GM19452 (cell line): ENCODE data around the gene NUP214.
A peak's percentile ranks its signal among the peaks of the same experiment; 100 is the strongest.
"Not testable (repeated sequence)": the region's sequence is repeated elsewhere in the genome, so short reads cannot be mapped to it uniquely, and the experiment has no call there.

Experiments
- ATAC-seq: cut with Tn5 transposase; IDR thresholded peaks from one replicate; pipeline ENCODE4 v1.9.1; 2021; ENCODE audit not compliant: unreplicated experiment

Gene NUP214

GRCh38 chr9:131158673-131159072, 33.3 kb downstream of the NUP214 start:
- ATAC-seq: not testable (repeated sequence)

DNA sequence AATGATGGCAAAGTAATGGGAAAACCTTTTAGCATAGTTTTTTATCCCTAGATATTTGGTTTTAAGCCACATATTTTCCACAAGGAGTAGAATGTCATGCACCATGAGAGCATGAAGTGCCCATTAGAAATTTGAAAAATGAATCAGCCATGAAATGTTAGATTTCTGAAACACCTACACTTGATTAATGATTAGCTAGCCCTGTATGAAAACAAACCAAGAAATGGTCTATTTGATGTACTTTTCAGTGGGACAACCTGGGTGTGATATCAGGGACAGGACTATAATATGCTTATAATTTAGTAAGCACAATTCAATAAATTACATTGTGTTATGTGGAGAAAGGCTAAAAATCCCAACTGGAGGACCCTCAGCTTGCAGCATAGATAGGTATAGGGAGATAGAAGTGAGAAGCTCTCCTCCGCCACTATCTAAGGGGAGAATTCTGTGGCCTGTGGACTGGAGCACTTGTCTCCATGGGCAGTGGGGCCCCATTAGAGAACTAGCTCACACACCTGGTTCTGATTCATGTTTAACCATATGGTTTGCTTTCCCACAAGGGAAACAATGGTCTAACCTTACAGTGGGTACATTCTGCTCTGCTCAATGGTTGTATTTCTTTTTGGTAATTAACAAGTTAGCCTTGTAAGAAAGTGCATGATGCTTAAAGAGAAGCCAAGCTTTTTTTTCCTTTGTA, 35.2 kb downstream of the NUP214 start:
- ATAC-seq: no peak

DNA sequence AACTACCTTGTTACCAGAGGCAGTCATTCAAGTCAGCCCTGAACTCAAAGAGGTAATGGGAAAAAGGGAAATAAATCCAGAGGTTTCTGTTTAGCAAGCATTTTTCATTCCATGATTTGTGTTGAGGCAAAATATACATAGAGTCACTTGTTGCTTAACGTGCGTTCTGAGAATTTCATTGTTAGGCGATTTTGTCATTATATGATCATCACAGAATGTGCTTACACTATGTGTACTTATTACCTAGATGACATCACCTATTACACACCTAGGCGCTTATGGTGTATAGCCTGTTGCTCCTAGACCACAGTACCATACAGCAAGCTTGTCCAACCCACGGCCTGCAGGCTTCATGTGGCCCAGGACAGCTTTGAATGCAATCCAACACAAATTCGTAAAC, 36.2 kb downstream of the NUP214 start:
- no peak for ATAC-seq

- ATAC-seq: no peak
Measured at GRCh38 chr9:131162886-131163285, 37.5 kb downstream of the NUP214 start.

GRCh38 chr9:131165523-131165922, 40.1 kb downstream of the NUP214 start:
- ATAC-seq: no peak

- ATAC-seq: no peak
Measured at GRCh38 chr9:131167146-131167692, 41.8 kb downstream of the NUP214 start.

- ATAC-seq: no peak
Measured at GRCh38 chr9:131167936-131168335, 42.5 kb downstream of the NUP214 start.

DNA sequence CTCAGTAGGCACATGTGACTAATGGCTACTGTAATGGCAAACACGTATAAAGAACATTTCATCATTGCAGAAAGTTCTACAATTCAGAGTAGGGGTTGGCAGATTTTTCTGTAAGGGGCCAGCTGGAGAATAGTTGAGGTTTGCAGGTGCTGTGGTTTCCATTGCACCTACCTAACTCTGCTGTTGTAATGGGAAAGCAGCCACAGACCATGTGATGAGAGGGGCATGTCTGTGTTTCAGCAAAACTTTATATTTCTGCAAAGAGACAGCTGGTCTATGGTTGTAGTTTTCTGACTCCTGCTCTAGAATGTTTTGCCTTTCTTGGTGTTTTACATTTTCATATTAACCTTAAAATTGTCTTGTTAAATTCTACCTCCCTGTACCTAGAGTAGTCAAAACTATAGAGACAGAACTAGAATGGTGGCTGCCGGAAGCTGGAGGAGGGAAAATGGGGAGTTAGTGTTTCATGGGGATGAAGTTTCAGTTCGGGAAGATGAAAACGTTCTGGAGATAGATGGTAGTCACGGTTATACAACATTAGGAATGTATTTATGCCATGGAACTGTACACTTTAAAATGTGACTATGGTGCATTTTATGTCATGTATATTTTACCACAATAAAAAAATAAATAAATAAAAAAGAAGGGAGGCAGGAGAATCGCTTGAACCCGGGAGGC, 44.3 kb downstream of the NUP214 start:
- no peak for ATAC-seq

- no peak for ATAC-seq
Measured at GRCh38 chr9:131173995-131174394, 48.6 kb downstream of the NUP214 start.

- ATAC-seq: no peak
Measured at GRCh38 chr9:131174681-131175239, 49.4 kb downstream of the NUP214 start.

- ATAC-seq: no peak
Measured at GRCh38 chr9:131177898-131178297, 52.5 kb downstream of the NUP214 start.

- ATAC-seq: peak; percentile 56
Measured at GRCh38 chr9:131178382-131178781, 53.0 kb downstream of the NUP214 start.

GRCh38 chr9:131178926-131179325, 53.5 kb downstream of the NUP214 start:
- ATAC-seq: no peak

GRCh38 chr9:131179561-131180219, 54.3 kb downstream of the NUP214 start:
- no peak for ATAC-seq

DNA sequence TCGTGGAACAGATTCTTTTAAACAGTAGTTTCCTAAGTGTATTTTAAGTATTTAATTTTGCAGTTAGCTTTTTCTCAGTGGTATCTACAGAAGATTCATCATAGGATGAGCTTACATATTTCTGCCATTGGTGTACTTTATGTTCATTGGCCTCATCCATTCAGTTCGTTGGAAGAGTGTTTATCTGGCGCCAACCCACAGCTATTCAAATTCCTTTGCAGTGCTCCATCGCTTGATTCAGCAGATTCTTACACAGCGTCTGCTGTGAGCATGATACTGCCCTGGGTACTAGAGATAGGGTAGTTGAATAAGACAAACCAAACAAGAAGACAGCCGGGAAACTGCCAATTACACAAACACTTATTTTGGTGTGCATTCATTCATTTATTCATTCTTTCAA, 55.1 kb downstream of the NUP214 start:
- ATAC-seq: no peak

- no peak for ATAC-seq
Measured at GRCh38 chr9:131181091-131181681, 55.8 kb downstream of the NUP214 start.

DNA sequence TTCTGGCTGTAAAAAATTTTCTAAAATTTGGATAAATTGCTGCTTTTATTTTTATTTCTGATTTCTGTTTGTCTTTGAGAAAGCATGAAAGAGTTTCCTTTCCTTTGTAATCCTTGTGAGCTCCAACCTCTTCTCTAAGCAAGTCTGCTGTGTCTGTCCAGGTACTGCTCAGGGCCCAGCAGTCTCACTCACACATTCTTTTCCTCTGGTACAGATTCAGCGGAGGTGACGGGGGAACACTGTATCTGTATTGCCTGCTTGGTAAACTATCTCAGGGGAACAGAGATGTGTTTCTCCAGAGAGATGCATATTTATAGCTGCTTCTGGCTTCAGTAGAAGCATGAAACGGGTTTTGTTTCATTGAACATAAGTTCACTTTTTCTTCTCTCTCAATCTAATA, 60.5 kb downstream of the NUP214 start:
- ATAC-seq: no peak

GRCh38 chr9:131186622-131187021, 61.2 kb downstream of the NUP214 start:
- no peak for ATAC-seq

- ATAC-seq: no peak
Measured at GRCh38 chr9:131187957-131188356, 62.6 kb downstream of the NUP214 start.

DNA sequence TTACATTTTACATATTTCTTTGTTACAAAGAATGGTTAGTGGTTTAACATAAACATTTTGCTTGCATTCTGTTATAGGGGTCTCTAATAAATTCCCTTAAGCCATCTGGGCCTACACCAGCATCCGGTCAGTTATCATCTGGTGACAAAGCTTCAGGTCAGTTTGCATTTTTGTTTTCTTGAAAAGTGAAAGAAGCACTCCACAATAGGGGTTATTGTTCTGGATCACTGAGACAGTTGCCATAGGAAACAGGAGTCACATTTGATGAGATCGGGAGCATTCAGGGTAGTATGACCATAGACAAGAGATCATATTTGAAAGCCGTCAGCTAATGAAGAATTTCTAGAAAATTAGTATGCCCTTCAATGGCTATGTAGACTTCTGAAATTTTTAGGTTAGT, 63.6 kb downstream of the NUP214 start:
- ATAC-seq: no peak

DNA sequence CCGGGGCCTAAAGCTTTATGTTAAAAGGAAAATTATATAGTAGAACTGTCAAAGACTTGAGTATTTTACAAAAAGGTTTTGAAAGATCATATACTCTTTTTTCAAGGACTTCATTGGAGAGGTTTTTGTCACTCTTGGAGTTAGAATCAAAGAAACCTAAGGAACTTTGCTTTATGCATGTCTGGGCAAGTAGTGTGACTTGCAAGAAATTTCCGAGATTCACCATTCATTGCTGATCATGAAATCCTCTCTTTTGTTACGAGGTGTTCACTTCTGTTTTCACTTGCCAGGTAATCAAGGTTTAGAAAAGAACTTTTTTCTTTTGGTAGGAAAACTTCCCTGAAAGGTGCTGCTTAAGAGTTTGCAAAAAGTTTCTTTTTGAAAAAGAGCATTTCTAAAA, 64.8 kb downstream of the NUP214 start:
- no peak for ATAC-seq
